ENCODE results near the gene SYT9.

The SYT9 gene

GRCh38 chr11:7351228-7351627 is 99.5 kb downstream of the SYT9 start:
- no peak for DNase-seq (ENCODE audit: insufficient read length, low spot score)
- FAIRE-seq, result no peak
- TF ChIP-seq PAX5 (IDR thresholded peaks at IDR 0.05; ENCODE audit: insufficient read depth, low read length, severe bottlenecking), result no peak
- TF ChIP-seq POU2F2 (IDR thresholded peaks at IDR 0.05; ENCODE audit: low read depth, low read length), result no peak
- no peak for TF ChIP-seq TAF1 (IDR thresholded peaks at IDR 0.05; ENCODE audit: low read depth, low read length)
- TF ChIP-seq POLR2AphosphoS5 (IDR thresholded peaks at IDR 0.05; ENCODE audit: low read depth, low read length), result no peak
- TF ChIP-seq SPI1 (IDR thresholded peaks at IDR 0.05; ENCODE audit: low read depth, low read length), result no peak

GRCh38 chr11:7353100-7353499 is 101.4 kb downstream of the SYT9 start:
- TF ChIP-seq SPI1 (IDR thresholded peaks at IDR 0.05; ENCODE audit: low read depth, low read length), result no peak
- no peak for TF ChIP-seq POLR2AphosphoS5 (IDR thresholded peaks at IDR 0.05; ENCODE audit: low read depth, low read length)
- TF ChIP-seq PAX5 (IDR thresholded peaks at IDR 0.05; ENCODE audit: insufficient read depth, low read length, severe bottlenecking), result no peak
- peak; percentile 41 for FAIRE-seq

DNA sequence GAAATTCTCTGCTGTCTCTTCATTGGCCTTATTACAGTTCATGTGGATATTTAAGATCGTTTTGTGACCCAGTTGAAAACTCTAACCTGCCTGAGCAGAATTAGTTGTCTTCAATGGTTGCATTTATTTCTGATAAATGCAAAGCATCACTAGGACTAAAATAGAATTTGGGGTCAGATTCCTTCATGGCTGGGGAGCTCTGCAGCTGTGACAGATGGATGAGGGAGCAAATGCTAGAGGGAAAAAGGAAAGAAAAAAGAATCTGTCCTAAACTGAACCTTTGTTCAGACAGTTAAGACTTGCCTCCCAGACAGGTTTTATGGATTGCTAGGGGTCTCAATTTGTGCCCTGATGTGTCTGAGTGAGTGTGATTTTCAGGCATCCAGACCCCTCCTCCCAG is 113.0 kb downstream of the SYT9 start:
- TF ChIP-seq SPI1 (IDR thresholded peaks at IDR 0.05; ENCODE audit: low read depth, low read length), result no peak
- no peak for TF ChIP-seq TAF1 (IDR thresholded peaks at IDR 0.05; ENCODE audit: low read depth, low read length)
- no peak for TF ChIP-seq POLR2AphosphoS5 (IDR thresholded peaks at IDR 0.05; ENCODE audit: low read depth, low read length)
- no peak for TF ChIP-seq PAX5 (IDR thresholded peaks at IDR 0.05; ENCODE audit: insufficient read depth, low read length, severe bottlenecking)
- TF ChIP-seq POLR2A (IDR thresholded peaks at IDR 0.05; ENCODE audit: low read depth, low read length), result no peak
- TF ChIP-seq POU2F2 (IDR thresholded peaks at IDR 0.05; ENCODE audit: low read depth, low read length), result no peak
- DNase-seq (ENCODE audit: insufficient read length, low spot score) (no peak), FAIRE-seq (no peak)

More at GRCh38 chr11:7353100-7353499, 101.4 kb downstream of the SYT9 start:
- DNase-seq (ENCODE audit: insufficient read length, low spot score), result peak; percentile 9

GRCh38 chr11:7367803-7368202 is 116.1 kb downstream of the SYT9 start:
- no peak for TF ChIP-seq POU2F2 (IDR thresholded peaks at IDR 0.05; ENCODE audit: low read depth, low read length)
- no peak for TF ChIP-seq SPI1 (IDR thresholded peaks at IDR 0.05; ENCODE audit: low read depth, low read length)
- no peak for TF ChIP-seq POLR2AphosphoS5 (IDR thresholded peaks at IDR 0.05; ENCODE audit: low read depth, low read length)
- no peak for TF ChIP-seq POLR2A (IDR thresholded peaks at IDR 0.05; ENCODE audit: low read depth, low read length)
- no peak for TF ChIP-seq TAF1 (IDR thresholded peaks at IDR 0.05; ENCODE audit: low read depth, low read length)
- no peak for TF ChIP-seq PAX5 (IDR thresholded peaks at IDR 0.05; ENCODE audit: insufficient read depth, low read length, severe bottlenecking)
- FAIRE-seq (no peak), DNase-seq (ENCODE audit: insufficient read length, low spot score) (no peak)

DNA sequence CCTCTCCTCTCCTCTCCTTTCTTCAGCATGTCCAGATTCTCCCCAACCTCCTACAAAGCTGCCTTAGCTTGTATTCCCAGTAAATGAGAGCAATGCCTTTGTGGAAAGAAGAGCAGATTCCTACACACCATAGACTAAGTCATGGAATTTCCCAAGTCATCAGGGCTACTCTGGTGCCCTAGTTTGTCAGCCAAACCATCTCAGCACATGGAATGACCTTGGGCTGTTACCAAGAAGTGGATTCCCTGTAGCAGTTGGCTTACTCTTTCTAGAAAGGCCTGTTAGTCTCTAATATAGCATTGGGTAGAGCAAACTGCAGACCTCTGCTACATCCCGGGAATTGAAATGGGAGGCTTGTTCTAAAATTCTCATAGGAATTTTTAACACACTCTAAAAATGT is 124.7 kb downstream of the SYT9 start:
- no peak for DNase-seq (ENCODE audit: insufficient read length, low spot score)
- TF ChIP-seq SPI1 (IDR thresholded peaks at IDR 0.05; ENCODE audit: low read depth, low read length) (no peak), TAF1 (IDR thresholded peaks at IDR 0.05; ENCODE audit: low read depth, low read length) (no peak)
- no peak for FAIRE-seq

GRCh38 chr11:7381937-7382336 is 130.2 kb downstream of the SYT9 start:
- TF ChIP-seq POLR2AphosphoS5 (IDR thresholded peaks at IDR 0.05; ENCODE audit: low read depth, low read length), result no peak
- peak; percentile 90 for TF ChIP-seq SPI1 (IDR thresholded peaks at IDR 0.05; ENCODE audit: low read depth, low read length)
- no peak for TF ChIP-seq PAX5 (IDR thresholded peaks at IDR 0.05; ENCODE audit: insufficient read depth, low read length, severe bottlenecking)
- TF ChIP-seq TAF1 (IDR thresholded peaks at IDR 0.05; ENCODE audit: low read depth, low read length), result no peak
- FAIRE-seq (no peak), DNase-seq (ENCODE audit: insufficient read length, low spot score) (no peak)

DNA sequence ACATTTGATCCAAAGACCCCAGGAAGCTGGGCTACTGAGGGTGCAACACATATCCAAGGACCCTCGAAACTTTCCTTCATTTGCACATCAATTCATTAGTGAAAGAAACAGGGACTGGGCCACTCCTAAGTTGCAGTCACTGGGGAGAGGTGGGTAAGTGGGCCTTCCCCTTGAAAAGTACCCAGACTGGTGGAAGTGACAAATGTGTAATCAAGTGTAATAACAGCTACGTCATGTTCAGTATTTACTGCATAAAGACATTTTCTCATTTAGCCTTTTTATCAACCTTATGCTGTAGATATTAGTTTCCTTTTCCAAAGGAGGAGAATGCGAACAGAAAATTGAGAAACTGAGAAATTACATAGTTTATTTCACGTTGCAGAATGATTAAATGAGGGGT is 131.7 kb downstream of the SYT9 start:
- no peak for TF ChIP-seq POLR2AphosphoS5 (IDR thresholded peaks at IDR 0.05; ENCODE audit: low read depth, low read length)
- no peak for TF ChIP-seq POU2F2 (IDR thresholded peaks at IDR 0.05; ENCODE audit: low read depth, low read length)
- no peak for TF ChIP-seq POLR2A (IDR thresholded peaks at IDR 0.05; ENCODE audit: low read depth, low read length)
- no peak for TF ChIP-seq TAF1 (IDR thresholded peaks at IDR 0.05; ENCODE audit: low read depth, low read length)
- no peak for TF ChIP-seq PAX5 (IDR thresholded peaks at IDR 0.05; ENCODE audit: insufficient read depth, low read length, severe bottlenecking)
- TF ChIP-seq SPI1 (IDR thresholded peaks at IDR 0.05; ENCODE audit: low read depth, low read length), result no peak
- DNase-seq (ENCODE audit: insufficient read length, low spot score) (no peak), FAIRE-seq (no peak)

DNA sequence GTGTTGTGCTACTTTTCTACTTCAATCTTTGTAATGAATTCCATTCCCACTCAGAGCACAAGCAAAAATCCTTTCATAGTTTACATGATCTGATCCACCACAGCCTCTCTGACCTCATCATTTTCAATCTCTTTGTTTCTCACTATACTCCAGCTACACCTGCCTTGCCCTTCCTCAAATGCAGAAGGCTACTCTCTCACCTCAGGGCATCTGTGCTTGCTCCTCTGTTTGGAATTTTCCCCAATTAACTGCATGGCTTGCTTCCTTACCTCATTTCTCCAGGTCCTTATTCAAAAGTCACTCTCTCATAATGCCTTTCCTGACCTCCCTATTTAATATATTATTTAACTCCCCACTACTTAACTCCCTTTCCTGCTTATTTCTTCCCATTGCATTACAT is 133.0 kb downstream of the SYT9 start:
- DNase-seq (ENCODE audit: insufficient read length, low spot score) (no peak), FAIRE-seq (no peak)
- TF ChIP-seq POLR2AphosphoS5 (IDR thresholded peaks at IDR 0.05; ENCODE audit: low read depth, low read length), result no peak
- TF ChIP-seq POLR2A (IDR thresholded peaks at IDR 0.05; ENCODE audit: low read depth, low read length), result no peak
- no peak for TF ChIP-seq TAF1 (IDR thresholded peaks at IDR 0.05; ENCODE audit: low read depth, low read length)
- TF ChIP-seq SPI1 (IDR thresholded peaks at IDR 0.05; ENCODE audit: low read depth, low read length), result no peak
- TF ChIP-seq PAX5 (IDR thresholded peaks at IDR 0.05; ENCODE audit: insufficient read depth, low read length, severe bottlenecking), result no peak
- TF ChIP-seq POU2F2 (IDR thresholded peaks at IDR 0.05; ENCODE audit: low read depth, low read length), result no peak

GRCh38 chr11:7385532-7385931 is 133.8 kb downstream of the SYT9 start:
- TF ChIP-seq POU2F2 (IDR thresholded peaks at IDR 0.05; ENCODE audit: low read depth, low read length) (no peak), PAX5 (IDR thresholded peaks at IDR 0.05; ENCODE audit: insufficient read depth, low read length, severe bottlenecking) (no peak), POLR2A (IDR thresholded peaks at IDR 0.05; ENCODE audit: low read depth, low read length) (no peak), SPI1 (IDR thresholded peaks at IDR 0.05; ENCODE audit: low read depth, low read length) (no peak), TAF1 (IDR thresholded peaks at IDR 0.05; ENCODE audit: low read depth, low read length) (no peak), POLR2AphosphoS5 (IDR thresholded peaks at IDR 0.05; ENCODE audit: low read depth, low read length) (no peak)
- FAIRE-seq (no peak), DNase-seq (ENCODE audit: insufficient read length, low spot score) (no peak)

DNA sequence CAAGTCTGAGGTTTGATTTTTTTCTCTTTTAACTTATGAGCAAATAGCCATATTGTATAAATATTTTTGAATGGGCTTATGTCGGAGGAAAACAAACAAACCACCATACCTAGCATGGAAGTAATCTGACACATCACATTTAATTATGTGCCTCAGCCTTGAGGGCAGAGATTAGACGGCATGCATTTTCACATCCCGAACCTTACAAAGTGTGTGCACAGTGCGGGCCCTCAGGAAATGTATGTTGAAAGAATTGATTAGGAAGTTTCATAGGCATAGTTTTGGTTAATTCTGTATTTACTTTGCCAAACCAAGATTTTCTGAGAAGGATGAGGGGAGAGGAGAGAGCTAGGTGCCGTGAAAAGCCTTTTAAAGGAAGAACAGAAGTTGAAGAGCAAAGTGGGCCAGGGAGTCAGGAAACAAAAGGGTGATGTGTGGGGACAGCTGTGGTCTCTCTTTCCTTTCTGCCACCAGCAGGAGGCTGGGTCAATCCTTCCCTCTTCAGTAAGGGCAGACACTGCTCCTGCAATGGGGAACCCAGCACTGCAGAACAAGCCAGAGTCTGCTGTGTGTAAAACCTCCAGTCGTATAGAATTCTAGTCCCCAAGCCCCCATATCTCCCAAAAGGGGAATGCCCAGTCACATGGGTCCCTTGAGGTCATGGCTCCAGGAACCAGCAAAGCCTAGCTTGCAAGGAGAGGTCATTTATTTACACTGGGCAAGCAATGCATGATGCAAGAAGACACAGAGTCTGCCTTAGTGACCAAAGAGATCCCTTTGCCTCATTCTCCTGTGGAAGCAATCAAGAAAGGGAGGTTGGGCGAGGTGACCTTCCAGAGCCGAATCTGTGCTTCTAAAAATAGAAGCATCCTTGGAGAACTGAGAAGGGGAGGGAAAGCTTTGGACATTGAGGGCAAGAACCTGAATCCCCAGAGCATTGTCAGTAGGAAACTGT is 162.5 kb downstream of the SYT9 start:
- FAIRE-seq (no peak), DNase-seq (ENCODE audit: insufficient read length, low spot score) (no peak)
- no peak for TF ChIP-seq SPI1 (IDR thresholded peaks at IDR 0.05; ENCODE audit: low read depth, low read length)
- no peak for TF ChIP-seq POLR2AphosphoS5 (IDR thresholded peaks at IDR 0.05; ENCODE audit: low read depth, low read length)
- TF ChIP-seq PAX5 (IDR thresholded peaks at IDR 0.05; ENCODE audit: insufficient read depth, low read length, severe bottlenecking), result no peak
- no peak for TF ChIP-seq POLR2A (IDR thresholded peaks at IDR 0.05; ENCODE audit: low read depth, low read length)
- no peak for TF ChIP-seq TAF1 (IDR thresholded peaks at IDR 0.05; ENCODE audit: low read depth, low read length)
- TF ChIP-seq POU2F2 (IDR thresholded peaks at IDR 0.05; ENCODE audit: low read depth, low read length), result no peak
